ENCODE results near the gene QPCTL. TPM values are rescaled to one million over a fixed set of nuclear protein-coding genes. Genes with fewer than 3 reads are reported as not detected.
A peak's percentile ranks its signal among the peaks of the same experiment; 100 is the strongest.
"Not testable (repeated sequence)": the region's sequence is repeated elsewhere in the genome, so short reads cannot be mapped to it uniquely, and the experiment has no call there.

The QPCTL gene
- total RNA-seq, 1 donor: 15.6 TPM

DNA sequence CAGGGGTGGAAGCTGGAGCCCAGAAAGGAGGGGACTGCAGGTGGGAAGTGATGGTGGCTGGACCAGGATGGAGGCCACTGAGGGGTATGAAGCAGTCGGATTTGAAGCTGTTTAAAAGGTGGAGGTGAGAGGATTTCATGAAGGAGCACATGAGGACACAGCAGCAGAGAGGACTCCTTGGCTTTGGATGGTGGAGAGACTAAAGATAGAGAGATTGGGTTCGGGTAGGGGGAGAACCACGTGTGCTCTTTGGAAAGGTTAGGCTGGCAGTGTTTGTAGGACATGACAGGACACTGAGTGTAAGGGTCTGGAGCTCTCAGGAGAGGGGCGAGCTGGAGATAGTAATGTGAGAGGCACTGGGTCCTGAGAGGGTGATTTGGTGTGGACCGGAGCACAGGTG lies 9.6 kb upstream of the QPCTL start:
- peaks cover 26% of the 10 kb centered on the region for H3K36me3 ChIP-seq (ENCODE audit: insufficient read depth, low read length)
- no peak overlapping the region for H2AFZ ChIP-seq (ENCODE audit: low read length)
- H3K4me2 ChIP-seq (ENCODE audit: insufficient read depth, low read length): no peak overlapping the region
- H3K4me1 ChIP-seq (ENCODE audit: insufficient read depth, low read length): peaks cover 8% of the 10 kb centered on the region
- H3K4me3 ChIP-seq (ENCODE audit: insufficient read depth, low read length): no peak overlapping the region
- no peaks in the 10 kb centered on the region for H3K79me2 ChIP-seq (ENCODE audit: insufficient read depth, low read length)
- peak; percentile 44 for DNase-seq (ENCODE audit: insufficient read length, low spot score, missing footprints)
- TF ChIP-seq, protein P1, sequence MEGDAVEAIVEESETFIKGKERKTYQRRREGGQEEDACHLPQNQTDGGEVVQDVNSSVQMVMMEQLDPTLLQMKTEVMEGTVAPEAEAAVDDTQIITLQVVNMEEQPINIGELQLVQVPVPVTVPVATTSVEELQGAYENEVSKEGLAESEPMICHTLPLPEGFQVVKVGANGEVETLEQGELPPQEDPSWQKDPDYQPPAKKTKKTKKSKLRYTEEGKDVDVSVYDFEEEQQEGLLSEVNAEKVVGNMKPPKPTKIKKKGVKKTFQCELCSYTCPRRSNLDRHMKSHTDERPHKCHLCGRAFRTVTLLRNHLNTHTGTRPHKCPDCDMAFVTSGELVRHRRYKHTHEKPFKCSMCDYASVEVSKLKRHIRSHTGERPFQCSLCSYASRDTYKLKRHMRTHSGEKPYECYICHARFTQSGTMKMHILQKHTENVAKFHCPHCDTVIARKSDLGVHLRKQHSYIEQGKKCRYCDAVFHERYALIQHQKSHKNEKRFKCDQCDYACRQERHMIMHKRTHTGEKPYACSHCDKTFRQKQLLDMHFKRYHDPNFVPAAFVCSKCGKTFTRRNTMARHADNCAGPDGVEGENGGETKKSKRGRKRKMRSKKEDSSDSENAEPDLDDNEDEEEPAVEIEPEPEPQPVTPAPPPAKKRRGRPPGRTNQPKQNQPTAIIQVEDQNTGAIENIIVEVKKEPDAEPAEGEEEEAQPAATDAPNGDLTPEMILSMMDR (IDR thresholded peaks at IDR 0.05; ENCODE audit: extremely low read depth, low read depth, low read length): no peak
- no peaks in the 10 kb centered on the region for H3K9me3 ChIP-seq (ENCODE audit: low read depth, low read length)
- H3K27ac ChIP-seq (ENCODE audit: low read depth, low read length): no peak overlapping the region
- H4K20me1 ChIP-seq (ENCODE audit: insufficient read depth, low read length): no peaks in the 10 kb centered on the region
- peaks cover 2% of the 10 kb centered on the region for H3K27me3 ChIP-seq (ENCODE audit: insufficient read depth, low read length)

DNA sequence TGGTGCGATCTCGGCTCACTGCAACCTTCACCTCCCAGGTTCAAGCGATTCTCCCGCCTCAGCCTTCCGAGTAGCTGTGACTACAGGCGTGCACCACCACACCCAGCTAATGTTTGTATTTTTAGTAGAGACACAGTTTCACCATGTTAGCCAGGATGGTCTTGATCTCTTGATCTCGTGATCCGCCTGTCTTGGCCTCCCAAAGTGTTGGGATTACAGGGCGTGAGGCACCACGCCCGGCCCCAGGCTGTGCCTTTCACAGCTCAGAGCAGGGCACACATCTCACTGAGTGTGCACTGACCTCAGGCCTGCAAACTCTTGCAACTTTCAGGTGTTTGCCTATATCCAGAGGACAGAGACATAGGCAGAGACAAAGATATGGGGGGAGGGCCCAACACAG lies 7.4 kb upstream of the QPCTL start:
- not testable (repeated sequence) for H4K20me1 ChIP-seq (ENCODE audit: insufficient read depth, low read length); H3K4me3 ChIP-seq (ENCODE audit: insufficient read depth, low read length); DNase-seq (ENCODE audit: insufficient read length, low spot score, missing footprints); H3K4me2 ChIP-seq (ENCODE audit: insufficient read depth, low read length); H3K27me3 ChIP-seq (ENCODE audit: insufficient read depth, low read length); H3K4me1 ChIP-seq (ENCODE audit: insufficient read depth, low read length); H3K79me2 ChIP-seq (ENCODE audit: insufficient read depth, low read length); H3K9me3 ChIP-seq (ENCODE audit: low read depth, low read length); H3K27ac ChIP-seq (ENCODE audit: low read depth, low read length); H2AFZ ChIP-seq (ENCODE audit: low read length)
- H3K36me3 ChIP-seq (ENCODE audit: insufficient read depth, low read length): peaks cover 34% of the 10 kb centered on the region

DNA sequence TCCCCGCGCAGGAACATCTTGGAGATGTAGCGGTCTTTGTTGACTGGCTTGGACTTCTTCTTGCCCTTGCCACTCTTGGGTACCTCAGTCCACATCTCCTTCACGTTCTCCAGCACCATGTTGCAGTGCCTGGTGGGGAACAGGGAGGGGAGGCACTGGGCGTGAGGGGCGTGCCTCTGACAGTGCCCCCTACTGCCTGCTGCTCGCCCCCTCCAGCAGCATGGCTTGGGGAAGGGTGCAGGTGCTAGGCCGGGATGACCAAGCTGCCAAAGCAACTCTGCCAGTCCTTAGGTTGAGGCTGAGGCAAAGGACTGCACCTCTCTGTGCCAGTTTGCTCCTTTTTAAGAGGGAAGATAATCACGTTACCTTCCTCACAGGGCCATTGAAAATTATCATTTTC lies 4.9 kb upstream of the QPCTL start:
- TF ChIP-seq, protein P1 (IDR thresholded peaks at IDR 0.05; ENCODE audit: extremely low read depth, low read depth, low read length): no peak
- no peaks in the 10 kb centered on the region for H3K9me3 ChIP-seq (ENCODE audit: low read depth, low read length)
- peaks cover 6% of the 10 kb centered on the region for H3K4me1 ChIP-seq (ENCODE audit: insufficient read depth, low read length)
- H3K4me2 ChIP-seq (ENCODE audit: insufficient read depth, low read length): no peak overlapping the region
- peaks cover 21% of the 10 kb centered on the region for H3K79me2 ChIP-seq (ENCODE audit: insufficient read depth, low read length)
- no peak overlapping the region for H3K27ac ChIP-seq (ENCODE audit: low read depth, low read length)
- H2AFZ ChIP-seq (ENCODE audit: low read length): no peak overlapping the region
- peaks cover 4% of the 10 kb centered on the region for H4K20me1 ChIP-seq (ENCODE audit: insufficient read depth, low read length)
- no peaks in the 10 kb centered on the region for H3K27me3 ChIP-seq (ENCODE audit: insufficient read depth, low read length)
- DNase-seq (ENCODE audit: insufficient read length, low spot score, missing footprints): peak; percentile 14
- H3K4me3 ChIP-seq (ENCODE audit: insufficient read depth, low read length): no peak overlapping the region
- H3K36me3 ChIP-seq (ENCODE audit: insufficient read depth, low read length): peaks cover 34% of the 10 kb centered on the region

DNA sequence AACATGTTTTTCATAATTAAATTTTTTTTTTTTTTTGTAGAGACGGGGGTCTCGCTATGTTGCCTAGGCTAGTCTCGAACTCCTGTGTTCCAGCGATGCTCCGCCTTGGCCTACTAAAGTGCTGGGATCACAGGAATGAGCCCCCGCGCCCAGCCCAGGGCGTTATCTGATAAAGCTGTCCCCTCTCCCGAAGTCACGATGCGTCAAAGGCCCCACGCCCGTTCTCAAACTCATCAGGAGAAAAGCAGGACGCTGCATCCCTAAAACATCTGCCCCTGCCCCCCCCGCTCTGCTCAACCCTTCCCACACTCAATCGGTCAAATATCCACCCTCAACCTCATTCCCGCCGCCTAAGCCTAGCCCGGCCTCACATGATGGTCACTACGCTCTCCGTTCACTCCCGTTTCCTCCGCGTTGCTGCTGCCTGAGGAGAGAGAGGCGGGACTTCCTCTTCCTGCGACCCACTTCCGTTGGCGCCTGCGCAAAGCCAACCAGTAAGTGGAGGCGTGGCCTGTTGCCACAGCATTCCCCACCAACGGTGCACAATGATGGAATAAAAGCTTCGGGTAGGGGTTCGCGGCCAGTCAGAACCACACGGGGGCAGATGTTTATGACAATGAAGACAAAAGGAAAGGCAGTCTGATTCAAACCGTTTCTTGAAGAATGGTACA lies 815 bp upstream of the QPCTL start, which contains the start of gene SNRPD2:
TSS of gene SNRPD2 (minus strand) at position 438 of the 671 bp plus-strand sequence. CDS start at position 373, 65 bp downstream.
- TF ChIP-seq, protein P1 (IDR thresholded peaks at IDR 0.05; ENCODE audit: extremely low read depth, low read depth, low read length): no peak
- peaks cover 23% of the 10 kb centered on the region for H3K36me3 ChIP-seq (ENCODE audit: insufficient read depth, low read length)
- peak within 1 kb of the TSS; percentile 93 for H3K27ac ChIP-seq (ENCODE audit: low read depth, low read length)
- peak; percentile 97 for DNase-seq (ENCODE audit: insufficient read length, low spot score, missing footprints)
- peak within 1 kb of the TSS; percentile 99 for H3K4me3 ChIP-seq (ENCODE audit: insufficient read depth, low read length)
- peaks cover 14% of the 10 kb centered on the region for H3K4me1 ChIP-seq (ENCODE audit: insufficient read depth, low read length)
- H4K20me1 ChIP-seq (ENCODE audit: insufficient read depth, low read length): peaks cover 9% of the 10 kb centered on the region
- peaks cover 32% of the 10 kb centered on the region for H3K79me2 ChIP-seq (ENCODE audit: insufficient read depth, low read length)
- H3K9me3 ChIP-seq (ENCODE audit: low read depth, low read length): no peaks in the 10 kb centered on the region
- H3K27me3 ChIP-seq (ENCODE audit: insufficient read depth, low read length): no peaks in the 10 kb centered on the region
- peak within 1 kb of the TSS; percentile 100 for H3K4me2 ChIP-seq (ENCODE audit: insufficient read depth, low read length)
- peak within 1 kb of the TSS; percentile 95 for H2AFZ ChIP-seq (ENCODE audit: low read length)

Data from osteoblast (primary cell).